Dermis microvascular lymphatic vessel endothelial cell (primary cell): Measurements from ENCODE around the gene AR. TPM values are rescaled to one million over a fixed set of nuclear protein-coding genes. Genes with fewer than 3 reads are reported as not detected.

ENCODE experiments used
- DNase-seq, 2 donors: peaks; one replicate each; pipeline versions ENCODE4 v3.0.0 to v3.0.0-alpha.2; 2010; ENCODE audit warnings: low read depth in 2 of 2
- total RNA-seq: library from RNA; depleted of rRNA; stranded (reverse); fragments of >200 nt; gene quantifications from 2 replicates; pipeline ENCODE4 v1.2.1, GENCODE V29; 2014

Gene AR
- total RNA-seq, 1 donor from 2014 or later, result 0.26 TPM

DNA sequence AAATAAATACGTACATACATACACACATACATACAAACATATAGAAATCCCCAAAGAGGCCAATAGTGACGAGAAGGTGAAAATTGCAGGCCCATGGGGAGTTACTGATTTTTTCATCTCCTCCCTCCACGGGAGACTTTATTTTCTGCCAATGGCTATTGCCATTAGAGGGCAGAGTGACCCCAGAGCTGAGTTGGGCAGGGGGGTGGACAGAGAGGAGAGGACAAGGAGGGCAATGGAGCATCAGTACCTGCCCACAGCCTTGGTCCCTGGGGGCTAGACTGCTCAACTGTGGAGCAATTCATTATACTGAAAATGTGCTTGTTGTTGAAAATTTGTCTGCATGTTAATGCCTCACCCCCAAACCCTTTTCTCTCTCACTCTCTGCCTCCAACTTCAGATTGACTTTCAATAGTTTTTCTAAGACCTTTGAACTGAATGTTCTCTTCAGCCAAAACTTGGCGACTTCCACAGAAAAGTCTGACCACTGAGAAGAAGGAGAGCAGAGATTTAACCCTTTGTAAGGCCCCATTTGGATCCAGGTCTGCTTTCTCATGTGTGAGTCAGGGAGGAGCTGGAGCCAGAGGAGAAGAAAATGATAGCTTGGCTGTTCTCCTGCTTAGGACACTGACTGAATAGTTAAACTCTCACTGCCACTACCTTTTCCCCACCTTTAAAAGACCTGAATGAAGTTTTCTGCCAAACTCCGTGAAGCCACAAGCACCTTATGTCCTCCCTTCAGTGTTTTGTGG lies 180.7 kb downstream of the AR start:
- peak in 1 of 2 donors; percentile 11 for DNase-seq

DNA sequence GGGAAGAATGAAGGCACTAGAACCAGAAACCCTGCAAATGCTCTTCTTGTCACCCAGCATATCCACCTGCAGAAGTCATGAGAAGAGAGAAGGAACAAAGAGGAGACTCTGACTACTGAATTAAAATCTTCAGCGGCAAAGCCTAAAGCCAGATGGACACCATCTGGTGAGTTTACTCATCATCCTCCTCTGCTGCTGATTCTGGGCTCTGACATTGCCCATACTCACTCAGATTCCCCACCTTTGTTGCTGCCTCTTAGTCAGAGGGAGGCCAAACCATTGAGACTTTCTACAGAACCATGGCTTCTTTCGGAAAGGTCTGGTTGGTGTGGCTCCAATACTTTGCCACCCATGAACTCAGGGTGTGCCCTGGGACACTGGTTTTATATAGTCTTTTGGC lies 181.7 kb downstream of the AR start:
- no peak for DNase-seq

DNA sequence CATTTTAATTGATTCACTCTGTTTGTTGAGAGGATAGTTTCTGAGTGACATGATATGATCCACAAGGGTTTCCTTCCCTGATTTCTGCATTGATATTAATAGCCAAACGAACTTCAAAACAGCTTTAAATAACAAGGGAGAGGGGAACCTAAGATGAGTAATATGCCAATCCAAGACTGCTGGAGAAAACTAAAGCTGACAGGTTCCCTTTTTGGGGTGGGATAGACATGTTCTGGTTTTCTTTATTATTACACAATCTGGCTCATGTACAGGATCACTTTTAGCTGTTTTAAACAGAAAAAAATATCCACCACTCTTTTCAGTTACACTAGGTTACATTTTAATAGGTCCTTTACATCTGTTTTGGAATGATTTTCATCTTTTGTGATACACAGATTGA lies 182.2 kb downstream of the AR start:
- DNase-seq, result no peak

DNA sequence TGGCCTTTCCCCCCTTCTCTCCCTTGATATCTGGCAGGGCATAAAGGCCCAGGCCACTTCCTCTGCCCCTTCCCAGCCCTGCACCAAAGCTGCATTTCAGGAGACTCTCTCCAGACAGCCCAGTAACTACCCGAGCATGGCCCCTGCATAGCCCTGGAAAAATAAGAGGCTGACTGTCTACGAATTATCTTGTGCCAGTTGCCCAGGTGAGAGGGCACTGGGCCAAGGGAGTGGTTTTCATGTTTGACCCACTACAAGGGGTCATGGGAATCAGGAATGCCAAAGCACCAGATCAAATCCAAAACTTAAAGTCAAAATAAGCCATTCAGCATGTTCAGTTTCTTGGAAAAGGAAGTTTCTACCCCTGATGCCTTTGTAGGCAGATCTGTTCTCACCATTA lies 183.8 kb downstream of the AR start:
- no peak for DNase-seq

GRCh38 chrX:67730296-67730695 lies 186.5 kb downstream of the AR start:
- no peak for DNase-seq

DNA sequence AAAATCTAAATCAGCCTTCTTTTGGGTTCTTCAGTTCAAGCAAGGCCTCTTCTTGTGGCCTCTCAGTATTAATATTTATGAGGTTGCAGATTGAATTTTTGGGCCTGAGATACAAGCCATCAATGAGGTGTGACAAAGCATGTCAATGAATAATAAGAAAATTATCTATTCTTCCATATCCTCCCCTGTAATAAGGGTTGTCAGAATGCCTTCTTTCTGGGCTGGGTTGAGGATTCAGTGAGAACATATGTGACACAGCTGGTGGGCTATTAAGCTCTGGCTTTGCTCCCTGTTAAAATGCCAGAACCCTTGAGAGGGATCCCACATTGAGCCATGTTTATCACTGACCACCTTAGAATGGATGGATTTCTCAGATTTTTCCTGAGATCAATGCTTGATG lies 187.2 kb downstream of the AR start:
- no peak for DNase-seq

GRCh38 chrX:67732864-67733263 lies 189.0 kb downstream of the AR start:
- no peak for DNase-seq

DNA sequence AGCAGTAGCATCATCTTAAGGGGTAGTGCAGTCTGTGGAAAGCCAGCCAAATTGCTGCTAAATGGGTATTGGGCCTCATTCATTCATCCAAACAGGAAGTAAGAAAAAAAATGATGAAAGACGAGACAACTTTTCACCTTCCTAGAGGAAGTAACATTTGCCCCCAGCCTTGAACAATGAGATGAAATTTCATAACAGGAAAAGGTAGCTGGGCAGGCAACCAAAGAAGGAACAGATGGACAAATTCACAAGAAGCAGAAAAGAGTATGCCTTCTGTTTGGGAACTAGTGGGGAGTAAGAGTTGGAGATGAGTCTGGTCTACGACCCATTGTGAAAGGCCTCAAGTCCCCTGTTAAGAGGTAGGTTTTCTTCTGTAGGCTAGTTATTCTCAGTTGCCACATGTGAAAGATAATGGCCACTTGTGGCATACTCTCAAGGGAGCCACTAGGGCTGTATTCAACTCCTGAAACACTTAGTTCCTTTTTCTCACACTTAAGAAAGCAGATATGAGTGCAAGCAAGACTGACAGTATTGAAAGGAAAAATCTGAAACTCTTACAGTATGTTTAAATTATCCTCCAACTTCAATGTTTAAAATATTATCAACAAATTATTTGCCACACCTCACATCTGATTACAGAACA lies 190.4 kb downstream of the AR start:
- DNase-seq, result peak; percentile 54 to 77

DNA sequence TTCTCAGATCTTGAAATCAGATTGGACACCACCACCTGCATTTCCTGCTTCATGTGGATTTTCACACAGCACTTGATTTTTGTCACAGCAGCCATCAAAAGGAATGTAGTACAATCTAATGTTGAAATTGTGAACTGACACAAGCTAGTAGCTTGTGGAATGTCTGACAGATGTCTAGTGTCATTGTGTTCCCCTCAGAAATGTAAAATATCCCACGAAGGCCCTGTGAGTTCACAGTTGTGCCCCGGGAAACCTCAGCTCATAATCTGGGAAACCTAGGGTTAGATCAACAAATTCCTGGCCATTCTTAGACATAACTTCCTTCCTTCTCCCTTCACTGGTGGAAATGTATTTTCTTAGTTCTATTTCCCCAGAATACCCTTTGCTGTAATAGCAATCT lies 205.7 kb downstream of the AR start:
- peak in 1 of 2 donors; percentile 2 for DNase-seq

- no peak for DNase-seq
Measured at GRCh38 chrX:67750694-67751093, 206.9 kb downstream of the AR start.

DNA sequence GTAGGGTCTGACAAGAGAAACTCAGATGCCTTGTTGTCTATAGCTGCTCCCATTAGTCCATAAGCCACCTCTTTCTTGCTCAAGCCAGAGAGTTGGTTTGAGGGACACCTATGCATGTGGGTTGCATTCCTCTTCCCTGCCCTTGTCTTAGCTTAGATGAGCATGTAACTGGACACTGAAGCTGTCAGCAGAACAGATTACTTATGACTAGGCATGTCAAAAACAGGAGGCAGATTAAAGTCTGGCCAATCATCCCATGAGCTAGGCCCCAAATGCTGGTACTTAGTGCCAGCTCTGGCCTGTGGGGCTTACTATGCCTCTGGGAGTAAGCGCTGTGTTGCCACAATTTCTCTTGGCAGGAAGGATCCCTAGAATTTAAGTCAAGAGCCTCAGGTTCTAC lies 215.2 kb downstream of the AR start:
- no peak for DNase-seq

DNA sequence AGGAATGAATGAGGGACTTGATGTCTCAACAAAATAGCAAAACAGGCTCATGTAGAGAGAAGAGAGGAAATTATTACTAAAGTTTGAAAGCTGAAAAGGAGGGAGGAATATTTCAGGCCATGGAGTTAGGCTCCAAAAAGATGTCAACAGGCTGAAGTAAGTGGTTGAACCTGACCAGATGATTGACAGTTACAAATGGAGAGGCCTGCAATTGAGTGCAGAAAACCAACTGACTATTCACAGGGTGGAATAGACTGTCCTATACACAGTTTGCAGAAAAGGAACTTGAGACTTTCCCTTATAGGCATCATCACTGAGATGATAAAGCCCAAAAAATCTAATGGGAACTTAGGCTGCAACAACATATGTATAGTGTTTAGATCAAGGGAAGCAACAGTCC lies 233.3 kb downstream of the AR start:
- no peak for DNase-seq

- no peak for DNase-seq
Measured at GRCh38 chrX:67779099-67779498, 235.3 kb downstream of the AR start.
